Measurements from ENCODE around the gene AOC1.

AOC1 gene

DNA sequence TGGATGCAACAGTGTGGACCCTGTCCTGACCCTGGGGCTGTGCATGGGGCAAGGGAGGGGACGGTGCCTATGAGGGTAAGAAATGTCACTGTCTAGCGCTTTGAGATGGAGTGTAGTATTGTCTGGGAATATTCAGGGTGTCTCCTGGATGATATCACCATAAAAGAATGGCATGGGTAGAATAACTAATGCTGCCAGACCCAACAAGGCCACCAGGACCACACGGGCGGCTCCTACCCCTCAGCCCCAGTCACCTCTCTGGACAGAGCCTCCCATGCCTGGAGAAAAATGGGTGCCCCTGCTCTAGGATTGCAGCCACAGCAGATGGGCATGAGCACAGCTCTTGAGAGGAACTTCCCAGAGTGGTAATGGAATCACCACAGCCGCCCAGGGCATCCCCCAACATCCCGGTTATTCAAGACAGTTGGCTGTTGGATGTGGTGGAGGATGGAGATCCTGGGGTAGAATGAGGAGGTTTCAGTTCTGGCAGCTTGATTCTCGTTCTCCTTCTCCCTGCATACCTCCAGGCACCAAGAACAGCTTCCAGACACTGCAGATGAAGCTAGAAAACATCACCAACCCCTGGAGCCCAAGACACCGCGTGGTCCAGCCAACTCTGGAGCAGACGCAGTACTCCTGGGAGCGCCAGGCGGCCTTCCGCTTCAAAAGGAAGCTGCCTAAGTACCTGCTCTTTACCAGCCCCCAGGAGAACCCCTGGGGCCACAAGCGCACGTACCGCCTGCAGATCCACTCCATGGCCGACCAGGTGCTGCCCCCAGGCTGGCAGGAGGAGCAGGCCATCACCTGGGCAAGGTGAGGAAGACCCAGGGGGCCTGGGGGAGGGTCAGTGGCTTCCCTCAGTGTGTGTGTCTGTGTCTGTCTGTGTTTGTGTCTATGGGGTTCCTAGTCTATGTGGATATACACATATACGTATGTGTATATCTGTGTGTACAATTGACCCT lies 6.2 kb downstream of the AOC1 start:
- no peak for FAIRE-seq

DNA sequence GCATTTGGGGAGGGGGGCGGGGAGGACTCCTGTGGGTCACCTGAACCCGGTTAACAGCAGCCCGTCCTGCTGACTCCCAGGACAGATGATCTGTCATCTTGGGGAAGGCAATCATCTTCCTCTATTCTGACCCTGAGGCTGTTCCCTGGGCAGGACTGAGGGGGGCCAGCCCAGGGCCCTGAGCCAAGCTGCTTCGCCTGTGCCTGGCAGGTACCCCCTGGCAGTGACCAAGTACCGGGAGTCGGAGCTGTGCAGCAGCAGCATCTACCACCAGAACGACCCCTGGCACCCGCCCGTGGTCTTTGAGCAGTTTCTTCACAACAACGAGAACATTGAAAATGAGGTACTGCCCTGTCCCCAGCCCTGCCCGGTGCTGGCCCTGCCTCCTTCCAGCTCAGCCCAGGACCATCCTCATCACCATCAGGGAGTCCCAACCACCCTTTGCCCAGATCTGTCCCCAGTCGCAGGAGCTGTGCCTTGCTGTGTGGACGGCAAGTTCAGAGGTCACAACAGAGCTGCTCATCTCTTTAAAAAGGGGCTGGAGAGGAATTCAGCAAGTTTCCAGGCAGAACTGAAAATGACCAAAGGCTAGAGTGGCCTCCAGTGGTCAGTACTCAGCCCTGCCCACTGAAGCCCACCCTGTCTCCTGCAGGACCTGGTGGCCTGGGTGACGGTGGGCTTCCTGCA lies 8.1 kb downstream of the AOC1 start:
- no peak for FAIRE-seq

DNA sequence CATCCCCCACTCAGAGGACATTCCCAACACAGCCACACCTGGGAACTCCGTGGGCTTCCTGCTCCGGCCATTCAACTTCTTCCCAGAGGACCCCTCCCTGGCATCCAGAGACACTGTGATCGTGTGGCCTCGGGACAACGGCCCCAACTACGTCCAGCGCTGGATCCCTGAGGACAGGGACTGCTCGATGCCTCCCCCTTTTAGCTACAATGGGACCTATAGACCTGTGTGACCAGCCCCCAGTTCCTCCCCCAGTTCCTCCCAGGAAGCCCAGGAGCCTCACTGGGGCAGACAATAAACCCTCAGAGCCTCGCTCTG lies 8.6 kb downstream of the AOC1 start:
- FAIRE-seq, result no peak

DNA sequence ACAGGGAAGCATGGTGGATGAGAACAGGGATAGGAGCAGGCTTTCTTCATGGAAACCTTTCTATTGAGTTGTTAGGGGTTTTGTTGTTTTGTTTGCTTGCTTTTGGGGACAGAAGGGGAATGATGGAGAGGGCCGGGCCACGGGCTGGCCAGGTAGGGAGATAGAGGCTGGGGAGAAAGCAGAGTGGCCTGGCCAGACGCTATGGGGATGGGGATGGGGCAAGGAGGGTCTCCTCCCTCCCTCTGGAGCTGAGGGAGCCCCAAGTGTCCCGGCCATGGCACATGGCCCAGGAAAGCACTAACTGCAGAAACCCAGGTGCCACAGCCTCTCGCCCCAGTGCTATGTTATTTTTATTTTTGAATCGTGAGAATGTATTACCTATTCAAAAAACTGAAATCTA lies 10.0 kb downstream of the AOC1 start:
- FAIRE-seq, result no peak

DNA sequence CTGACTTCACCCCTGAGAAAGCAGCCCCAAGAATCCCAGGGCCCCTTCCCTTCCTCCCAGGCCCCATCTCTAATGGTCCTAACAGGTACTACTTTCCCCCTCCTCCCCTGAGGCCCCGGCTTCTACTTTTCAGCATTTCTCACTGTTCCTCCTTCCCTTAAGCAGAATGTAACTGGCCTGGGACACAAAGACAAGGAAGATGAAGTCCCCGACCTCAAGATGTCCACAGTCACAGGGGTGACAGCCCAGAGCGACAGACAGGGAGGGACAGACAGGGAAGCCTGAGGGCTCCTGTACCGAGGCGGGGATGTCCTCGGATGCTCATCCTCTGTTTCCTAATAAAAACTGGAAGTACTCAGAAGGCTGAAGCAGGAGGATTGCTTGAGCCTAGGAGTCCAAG lies 11.6 kb downstream of the AOC1 start:
- FAIRE-seq, result no peak

DNA sequence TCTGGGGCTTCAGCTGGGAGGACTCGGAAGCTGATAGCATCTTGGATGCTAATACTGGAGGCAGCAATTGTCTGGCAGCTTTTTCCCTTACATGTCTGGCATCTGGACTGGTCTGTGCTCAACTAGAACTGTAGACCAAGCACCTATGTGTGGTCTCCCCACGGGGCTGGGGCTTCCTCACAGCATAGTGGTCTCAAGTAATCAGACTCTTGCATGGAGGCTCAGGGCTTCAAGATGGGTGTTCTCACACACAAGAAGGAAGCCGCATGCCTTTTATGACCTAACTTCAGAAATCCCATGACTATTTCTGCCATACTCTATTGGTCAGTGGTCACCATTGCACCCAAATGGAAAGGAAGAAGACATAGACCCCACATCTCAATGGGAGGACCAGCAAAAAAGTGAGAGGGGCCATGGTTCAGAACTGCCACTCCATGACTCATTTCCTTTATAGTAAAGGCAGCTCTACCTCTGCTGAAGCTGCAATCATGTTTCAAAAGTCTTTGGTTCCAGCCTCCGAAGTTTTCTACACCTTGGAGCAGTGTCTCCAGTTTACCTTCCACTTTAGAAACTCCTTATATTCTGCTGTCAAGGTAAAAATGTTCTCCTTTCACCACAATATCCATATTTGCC lies 14.7 kb downstream of the AOC1 start:
- FAIRE-seq, result no peak

DNA sequence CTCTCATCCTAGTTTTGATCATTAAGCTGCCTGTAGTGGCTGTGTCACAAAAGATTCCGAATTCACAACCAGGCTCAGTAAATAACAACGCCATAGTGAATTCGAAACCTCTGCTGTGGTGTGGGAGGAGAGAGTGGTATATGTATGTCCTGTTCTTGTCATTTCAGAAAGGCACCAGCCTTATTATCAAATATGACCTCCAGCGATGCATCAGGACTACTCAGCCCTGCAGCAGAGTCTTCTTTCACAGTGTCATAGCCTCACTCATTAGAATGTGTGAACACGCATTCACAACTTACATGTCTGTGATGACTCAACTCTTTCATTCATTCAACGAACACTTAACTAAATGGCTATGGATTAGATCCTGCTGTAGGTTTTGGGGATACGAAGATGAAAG lies 15.3 kb downstream of the AOC1 start:
- FAIRE-seq, result no peak

DNA sequence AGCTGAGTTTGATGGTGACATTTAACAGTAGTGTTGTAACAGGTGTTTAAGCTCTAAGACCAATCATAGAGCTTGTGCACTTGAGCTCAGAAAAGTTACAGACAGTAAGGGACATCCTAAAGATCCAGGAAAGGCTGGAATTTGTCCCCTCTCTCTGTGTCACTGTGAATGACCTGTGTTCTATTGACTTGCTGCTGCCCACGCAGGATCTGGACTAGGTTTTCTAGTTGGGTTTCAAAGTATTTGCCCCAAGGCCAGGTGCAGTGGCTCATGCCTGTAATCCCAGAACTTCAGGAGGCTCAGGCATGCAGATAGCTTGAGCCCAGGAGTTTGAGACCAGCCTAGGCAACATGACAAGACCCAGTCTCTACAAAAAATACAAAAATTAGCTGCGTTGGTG lies 17.1 kb downstream of the AOC1 start:
- no peak for FAIRE-seq

DNA sequence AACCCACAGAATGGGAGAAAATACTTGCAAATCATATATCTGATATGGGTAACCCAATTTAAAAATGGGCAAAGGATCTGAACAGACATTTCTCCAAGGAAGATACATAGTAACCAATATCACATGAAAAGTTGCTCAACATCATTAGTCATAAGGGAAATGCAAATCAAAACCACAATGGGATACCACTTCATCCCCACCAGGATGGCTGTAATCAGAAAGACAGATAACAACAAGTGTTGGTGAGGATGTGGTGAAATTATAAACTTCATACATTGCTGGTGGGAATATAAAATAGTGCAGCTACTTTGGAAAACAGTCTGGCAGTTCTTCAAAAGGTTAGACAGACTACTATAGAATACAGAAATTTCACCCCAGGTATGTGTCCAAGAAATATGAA lies 19.3 kb downstream of the AOC1 start:
- no peak for FAIRE-seq

DNA sequence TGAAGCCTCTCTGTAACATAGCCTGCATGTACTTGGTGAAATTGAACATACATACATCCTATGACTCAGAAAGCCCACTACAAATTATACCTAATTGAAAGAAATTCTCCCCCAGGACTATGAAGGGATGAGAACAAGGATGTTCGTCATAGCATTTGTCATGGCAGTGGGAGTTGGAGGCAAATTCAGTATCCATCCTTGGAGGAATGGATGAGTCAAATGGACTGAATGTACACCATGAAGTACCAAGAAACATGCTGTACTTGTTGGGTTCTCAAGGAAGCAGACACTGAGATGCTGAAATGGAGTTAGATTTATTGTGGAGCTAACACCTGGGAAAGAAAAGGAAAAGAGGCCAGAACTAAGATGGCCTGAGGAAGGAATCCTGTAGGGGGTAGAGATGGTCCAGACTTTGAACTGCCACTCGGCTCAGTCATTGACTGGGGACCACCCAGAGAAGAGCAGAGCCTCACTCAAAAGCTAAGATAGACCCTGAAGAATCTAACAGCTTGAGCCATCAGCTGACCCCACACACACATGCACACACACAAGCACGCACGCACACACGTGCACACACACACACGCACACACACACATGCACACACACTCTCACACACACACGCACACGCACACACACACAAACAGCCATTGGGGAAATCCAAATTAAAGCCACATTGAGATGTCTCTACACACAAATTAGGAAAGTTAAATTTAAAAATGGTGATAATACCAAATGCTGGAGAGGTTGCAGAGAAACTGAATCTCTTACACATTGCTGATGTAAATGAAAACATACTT lies 22.3 kb downstream of the AOC1 start:
- no peak for FAIRE-seq

DNA sequence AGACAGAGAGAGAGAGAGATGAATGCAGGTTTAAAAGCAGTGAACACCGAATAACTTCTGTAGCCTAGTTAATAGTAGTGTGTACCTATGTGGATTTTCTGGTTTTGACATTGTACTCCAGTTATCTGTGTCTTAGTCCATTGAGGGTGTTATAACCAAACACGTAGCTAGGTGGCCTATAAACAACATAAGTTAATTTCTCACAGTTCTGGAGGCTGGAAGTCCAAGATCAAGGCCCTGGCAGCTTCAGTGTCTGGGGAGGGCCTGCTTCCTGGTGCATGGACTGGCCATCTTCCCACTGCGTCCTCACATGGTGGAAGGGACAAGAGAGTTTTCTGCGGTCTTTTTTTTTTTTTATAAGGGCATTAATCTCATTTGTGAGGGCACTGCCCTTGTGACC lies 23.5 kb downstream of the AOC1 start:
- no peak for FAIRE-seq

DNA sequence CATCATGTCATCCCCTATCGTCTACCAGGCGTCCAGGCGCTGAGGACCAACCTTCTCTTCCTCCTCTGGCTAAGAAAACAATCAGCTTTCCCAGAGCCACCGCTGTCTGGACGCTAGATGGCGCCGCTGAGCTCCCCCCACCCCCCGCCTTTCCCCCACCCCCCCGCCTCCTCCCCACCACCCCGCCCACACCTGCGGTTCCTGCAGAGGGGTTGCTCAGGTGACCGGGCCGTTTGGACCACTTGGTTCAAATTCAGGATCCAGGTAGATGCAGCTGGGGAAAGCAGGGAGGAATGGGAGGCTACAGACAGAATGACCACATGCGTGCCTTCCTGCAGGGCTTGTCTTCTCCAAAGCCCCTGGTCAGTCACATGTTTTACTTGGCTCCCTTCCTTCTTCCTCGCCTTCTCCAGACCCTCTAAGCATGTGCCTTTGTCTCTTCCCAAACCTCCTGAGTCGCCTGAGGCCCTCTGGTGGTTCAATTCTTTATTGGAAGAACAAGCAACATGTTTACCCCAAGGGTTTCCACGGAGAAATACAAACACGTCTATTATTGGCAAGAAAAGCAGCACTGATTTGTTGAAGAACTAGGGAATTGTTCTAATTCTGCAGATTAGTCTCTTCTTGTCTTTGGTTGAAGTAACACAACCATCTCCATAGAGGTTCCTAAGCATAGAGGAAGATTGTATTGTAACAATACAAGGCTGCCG lies 24.7 kb downstream of the AOC1 start:
- FAIRE-seq, result no peak

DNA sequence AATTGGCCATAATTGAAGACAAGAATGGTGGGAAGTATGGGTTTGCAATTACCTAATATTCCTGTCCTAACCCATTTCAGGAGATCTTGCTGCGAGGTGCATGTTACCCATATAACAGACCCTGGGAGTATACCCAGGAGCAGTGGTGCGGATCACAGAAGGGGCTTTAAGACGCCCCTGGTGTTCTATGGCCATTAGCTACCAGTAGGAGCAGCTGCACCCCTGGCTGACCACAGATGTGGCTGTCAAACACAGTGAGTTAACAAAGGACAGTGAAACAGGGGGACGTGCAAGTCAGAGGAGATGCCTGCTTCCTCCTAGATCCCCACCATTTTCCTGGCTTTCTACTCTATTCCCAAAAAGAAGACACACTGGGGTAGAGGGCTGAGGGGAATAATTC lies 25.2 kb downstream of the AOC1 start:
- no peak for FAIRE-seq

DNA sequence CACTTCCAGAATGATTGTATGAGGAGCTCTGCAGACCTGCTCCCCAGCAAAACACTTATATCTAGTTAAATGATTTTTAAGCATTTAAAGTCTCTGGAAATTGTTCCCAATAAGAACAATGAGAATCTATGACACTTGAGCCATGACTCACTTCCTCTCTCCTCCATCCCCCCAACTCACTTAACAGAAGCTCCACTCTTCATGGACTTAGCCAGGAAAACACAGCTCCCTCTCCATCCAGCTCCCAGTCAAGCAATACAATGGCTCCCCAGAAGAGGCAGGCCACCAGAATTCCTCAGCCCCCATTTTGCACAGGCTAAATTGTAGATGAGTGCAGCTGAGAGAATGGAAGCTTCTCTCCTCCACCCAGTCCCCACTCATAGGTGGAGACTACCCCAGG lies 27.0 kb downstream of the AOC1 start:
- no peak for FAIRE-seq

DNA sequence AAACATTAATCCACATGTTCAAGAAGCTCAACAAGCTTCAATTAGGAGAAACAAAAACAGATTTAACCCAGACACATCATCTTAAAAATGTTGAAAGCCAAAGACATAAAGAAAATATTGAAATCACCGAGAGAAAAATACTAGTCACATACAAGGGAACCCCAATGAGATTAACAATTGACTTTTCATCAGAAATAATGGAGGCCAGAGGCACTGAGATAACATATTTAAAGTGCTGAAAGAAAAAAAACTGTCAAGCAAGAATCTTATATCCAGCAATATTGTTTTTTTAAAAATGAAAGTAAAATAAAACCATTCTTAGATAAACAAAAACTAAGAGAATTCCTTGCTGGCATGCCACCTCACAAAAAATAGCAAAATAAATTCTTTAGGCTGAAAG lies 28.9 kb downstream of the AOC1 start:
- FAIRE-seq, result no peak

DNA sequence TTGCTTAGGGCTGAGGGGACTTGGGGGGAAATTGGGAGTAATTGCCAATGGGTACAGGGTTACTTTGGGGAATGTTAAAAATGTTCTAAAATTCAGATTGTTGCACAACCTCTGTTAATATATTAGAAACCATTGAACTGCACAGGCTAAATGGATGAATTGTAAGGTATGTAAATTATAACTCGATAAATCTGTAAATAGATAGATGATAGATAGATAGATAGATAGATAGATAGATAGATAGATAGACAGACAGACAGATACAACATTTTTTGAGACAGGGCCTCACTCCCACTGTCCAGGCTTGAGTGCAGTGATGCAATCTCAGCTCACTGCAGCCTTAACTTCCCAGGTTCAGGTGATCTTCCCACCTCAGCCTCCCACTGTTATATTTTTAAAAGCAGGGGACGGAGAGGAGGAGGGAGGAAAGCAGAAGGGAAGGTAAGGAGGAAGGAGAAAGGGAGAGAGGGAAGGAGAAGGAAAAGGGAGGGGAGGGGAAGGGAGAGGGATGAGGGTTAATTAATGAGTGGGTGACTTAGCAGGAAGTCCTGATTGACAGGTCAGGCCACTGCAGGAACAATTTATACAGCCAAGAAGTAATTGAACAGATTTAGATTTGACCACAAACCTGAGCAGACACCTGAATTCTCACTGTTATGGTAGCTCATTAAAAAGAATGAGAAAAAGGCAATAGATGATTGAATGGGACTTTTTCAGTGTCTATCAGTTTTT lies 38.7 kb downstream of the AOC1 start:
- FAIRE-seq, result no peak

DNA sequence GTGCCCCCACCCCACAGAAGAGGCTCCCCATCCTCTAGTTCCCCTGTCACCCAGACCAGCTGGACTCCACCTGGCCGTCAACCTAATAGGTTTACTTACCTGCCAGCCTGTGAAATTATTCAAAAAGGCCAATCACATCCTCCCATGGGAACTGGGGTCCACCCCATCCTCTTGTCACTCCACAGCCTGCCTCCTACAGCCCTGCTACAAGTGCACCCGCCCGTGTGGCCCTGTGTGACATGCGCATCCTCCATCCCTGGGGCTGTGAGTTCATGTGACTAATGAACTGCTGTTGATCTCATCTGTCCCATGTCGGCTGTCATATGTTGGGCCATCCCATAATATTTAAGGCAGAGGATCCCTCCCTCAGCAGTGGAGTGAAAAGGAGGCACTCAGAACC lies 39.4 kb downstream of the AOC1 start:
- no peak for FAIRE-seq

DNA sequence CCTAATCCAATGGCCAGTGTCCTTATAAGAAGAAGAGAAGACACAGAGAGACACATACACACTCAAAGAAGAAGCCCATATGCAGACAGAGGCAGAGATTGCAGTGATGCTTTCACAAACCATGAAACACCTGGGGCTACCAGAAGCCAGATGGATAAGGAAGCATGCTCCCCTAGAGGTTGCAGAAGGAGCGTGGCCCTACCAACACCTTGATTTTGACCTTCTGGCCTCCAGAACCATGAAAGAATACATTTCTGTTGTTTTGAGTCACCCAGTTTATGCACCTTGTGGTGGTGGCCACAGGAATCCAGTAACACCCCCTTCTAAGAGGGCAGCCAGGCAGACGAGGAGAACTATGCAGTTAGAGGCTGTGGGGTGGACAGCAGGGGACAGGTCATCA lies 43.5 kb downstream of the AOC1 start:
- no peak for FAIRE-seq

DNA sequence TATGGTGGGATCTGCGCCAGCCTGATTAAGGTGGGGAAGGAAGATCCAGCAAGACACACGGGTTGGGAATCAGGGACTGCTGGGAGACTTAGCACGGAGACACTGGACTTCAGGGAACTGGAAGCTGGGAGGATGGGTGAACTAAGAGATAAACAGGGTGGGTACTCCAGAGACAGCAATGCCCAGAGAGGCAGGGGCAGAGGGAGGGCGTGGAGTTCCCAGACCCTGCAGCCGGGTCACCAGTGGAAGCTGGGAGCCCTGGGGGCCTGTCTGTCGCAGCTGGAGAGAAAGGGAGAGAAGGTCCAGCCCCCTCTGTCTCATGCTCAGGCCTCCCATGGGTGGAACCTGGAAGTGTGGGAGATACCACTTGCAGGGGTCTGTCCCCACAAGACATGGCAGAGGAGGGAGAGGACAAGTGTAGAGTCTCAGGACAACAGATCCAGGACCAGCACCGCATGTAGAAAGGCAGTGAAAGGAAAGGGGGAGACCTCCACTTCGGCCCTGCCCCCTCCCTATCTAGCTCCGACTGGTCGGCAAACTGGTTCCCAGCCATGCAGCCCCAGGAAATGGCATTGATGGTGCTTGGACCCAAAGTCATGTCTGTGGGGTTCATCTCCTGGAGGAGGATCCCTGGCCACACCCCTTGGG lies 44.4 kb downstream of the AOC1 start:
- FAIRE-seq, result no peak

DNA sequence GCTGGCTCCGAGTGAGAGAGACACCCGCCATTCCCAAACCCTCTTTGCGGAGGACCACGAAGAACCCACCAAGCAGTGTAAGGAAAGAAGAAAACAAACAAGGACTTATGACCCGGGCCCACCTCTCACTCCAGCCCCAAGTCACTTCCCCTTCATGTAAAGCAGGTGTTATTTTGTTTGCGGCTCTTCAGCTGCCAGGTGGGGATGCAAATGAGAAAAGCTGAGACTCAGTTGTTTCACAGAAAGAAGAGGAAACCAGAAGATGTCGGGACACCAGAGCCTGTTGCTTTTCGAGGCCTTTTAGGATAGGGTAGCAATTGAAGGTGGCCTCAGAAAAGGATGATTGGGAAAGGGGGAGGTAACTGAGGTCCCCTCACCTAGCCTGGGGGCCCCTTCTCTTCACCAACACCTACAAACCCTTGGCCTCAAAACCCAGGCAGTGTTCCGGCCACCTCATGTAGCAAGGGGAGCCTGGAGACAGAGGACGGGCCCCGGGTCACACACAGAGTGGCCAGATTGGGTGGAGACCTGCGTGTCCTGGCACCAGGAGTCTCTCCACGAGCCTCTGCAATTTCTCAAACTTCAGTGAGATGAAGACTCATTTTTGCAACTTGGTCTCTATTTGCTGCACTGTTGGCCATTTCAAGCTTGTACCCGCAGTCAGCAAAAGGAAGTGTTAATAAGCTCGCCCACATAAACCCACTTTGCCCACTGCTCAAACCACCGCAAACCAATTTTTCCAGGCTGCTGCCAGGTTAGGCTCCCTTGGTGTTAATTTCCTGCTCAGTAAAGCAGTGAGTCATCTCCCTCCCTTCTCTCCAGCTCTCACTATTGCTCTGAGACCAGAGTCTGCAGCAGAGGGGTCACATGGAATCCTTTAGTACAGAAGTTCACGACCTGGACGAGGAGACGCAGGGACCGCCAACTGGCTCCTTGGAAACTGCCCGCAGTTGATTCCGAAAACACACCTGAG lies 45.5 kb downstream of the AOC1 start:
- no peak for FAIRE-seq
